ENCODE measurements around the gene TBC1D7. TPM values are rescaled to one million over a fixed set of nuclear protein-coding genes. Genes with fewer than 3 reads are reported as not detected.

The TBC1D7 gene
- total RNA-seq, 1 donor: 23.7 TPM

GRCh38 chr6:13372076-13372475, 43.7 kb upstream of the TBC1D7 start:
- TF ChIP-seq, protein P1, sequence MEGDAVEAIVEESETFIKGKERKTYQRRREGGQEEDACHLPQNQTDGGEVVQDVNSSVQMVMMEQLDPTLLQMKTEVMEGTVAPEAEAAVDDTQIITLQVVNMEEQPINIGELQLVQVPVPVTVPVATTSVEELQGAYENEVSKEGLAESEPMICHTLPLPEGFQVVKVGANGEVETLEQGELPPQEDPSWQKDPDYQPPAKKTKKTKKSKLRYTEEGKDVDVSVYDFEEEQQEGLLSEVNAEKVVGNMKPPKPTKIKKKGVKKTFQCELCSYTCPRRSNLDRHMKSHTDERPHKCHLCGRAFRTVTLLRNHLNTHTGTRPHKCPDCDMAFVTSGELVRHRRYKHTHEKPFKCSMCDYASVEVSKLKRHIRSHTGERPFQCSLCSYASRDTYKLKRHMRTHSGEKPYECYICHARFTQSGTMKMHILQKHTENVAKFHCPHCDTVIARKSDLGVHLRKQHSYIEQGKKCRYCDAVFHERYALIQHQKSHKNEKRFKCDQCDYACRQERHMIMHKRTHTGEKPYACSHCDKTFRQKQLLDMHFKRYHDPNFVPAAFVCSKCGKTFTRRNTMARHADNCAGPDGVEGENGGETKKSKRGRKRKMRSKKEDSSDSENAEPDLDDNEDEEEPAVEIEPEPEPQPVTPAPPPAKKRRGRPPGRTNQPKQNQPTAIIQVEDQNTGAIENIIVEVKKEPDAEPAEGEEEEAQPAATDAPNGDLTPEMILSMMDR (IDR thresholded peaks at IDR 0.05; ENCODE audit: insufficient read depth, low read depth, low read length): no peak
- no peak overlapping the region for H3K4me3 ChIP-seq (ENCODE audit: low read depth, low read length)
- no peak for DNase-seq (ENCODE audit: low read depth)

DNA sequence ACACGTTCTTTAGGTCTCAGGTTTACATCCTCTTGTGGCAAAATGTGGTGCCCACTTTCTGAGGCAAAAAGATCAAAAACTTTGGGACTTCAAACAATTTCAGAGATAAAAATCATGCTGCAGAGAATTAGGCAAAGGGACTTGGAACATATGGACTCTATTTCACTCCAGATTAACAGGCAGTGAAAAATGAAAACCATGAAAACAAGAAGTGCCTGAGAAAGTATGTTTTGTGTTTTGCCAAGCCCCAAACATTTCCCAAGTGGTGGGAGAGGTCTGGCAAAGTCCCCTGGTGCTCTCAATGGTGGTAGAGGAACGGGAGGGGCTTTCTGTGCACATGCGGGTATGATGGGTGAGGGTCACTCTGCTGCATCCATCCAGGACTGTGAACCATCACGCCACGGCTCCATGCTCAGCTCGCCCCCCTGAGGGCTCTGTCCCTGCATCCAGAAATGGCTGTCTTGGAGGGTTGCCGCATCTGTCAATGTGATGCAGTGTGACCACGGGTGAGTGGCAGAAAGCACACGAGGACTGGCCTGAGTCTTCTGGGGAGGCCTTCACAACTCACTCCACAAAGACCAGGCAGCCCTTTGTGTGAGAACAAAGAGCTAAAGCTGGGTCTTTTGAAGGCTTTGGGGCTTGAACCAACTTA, 43.2 kb upstream of the TBC1D7 start:
- no peak overlapping the region for H3K4me3 ChIP-seq (ENCODE audit: low read depth, low read length)
- DNase-seq (ENCODE audit: low read depth): no peak
- TF ChIP-seq, protein P1 (IDR thresholded peaks at IDR 0.05; ENCODE audit: insufficient read depth, low read depth, low read length): no peak

GRCh38 chr6:13370623-13371022, 42.3 kb upstream of the TBC1D7 start:
- TF ChIP-seq, protein P1 (IDR thresholded peaks at IDR 0.05; ENCODE audit: insufficient read depth, low read depth, low read length): no peak
- DNase-seq (ENCODE audit: low read depth): no peak
- no peak overlapping the region for H3K4me3 ChIP-seq (ENCODE audit: low read depth, low read length)

DNA sequence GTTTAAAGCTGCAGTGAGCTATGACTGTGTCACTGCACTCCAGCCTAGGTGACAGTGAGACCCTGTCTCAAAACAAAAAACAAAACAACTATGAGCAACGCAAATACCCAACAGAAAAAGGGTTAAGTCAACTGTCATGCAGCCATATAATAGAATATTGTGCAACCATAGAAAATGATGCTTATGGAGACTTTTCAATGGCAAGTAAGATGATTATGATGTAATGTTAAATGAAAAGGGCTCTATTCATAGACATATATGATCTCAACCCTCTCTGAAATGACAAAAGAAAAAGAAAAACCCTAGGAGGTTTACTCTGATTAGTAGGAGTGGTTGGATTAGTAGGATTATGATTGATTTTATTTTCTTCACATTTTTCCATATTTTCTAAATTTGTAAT, 41.3 kb upstream of the TBC1D7 start:
- no peak for DNase-seq (ENCODE audit: low read depth)
- TF ChIP-seq, protein P1 (IDR thresholded peaks at IDR 0.05; ENCODE audit: insufficient read depth, low read depth, low read length): no peak

GRCh38 chr6:13368731-13369115, 40.4 kb upstream of the TBC1D7 start:
- TF ChIP-seq, protein P1 (IDR thresholded peaks at IDR 0.05; ENCODE audit: insufficient read depth, low read depth, low read length): no peak
- DNase-seq (ENCODE audit: low read depth): peak; percentile 25
- H3K4me3 ChIP-seq (ENCODE audit: low read depth, low read length): no peak overlapping the region

More for the DNA sequence above, 41.3 kb upstream of the TBC1D7 start:
- H3K4me3 ChIP-seq (ENCODE audit: low read depth, low read length): no peak overlapping the region

DNA sequence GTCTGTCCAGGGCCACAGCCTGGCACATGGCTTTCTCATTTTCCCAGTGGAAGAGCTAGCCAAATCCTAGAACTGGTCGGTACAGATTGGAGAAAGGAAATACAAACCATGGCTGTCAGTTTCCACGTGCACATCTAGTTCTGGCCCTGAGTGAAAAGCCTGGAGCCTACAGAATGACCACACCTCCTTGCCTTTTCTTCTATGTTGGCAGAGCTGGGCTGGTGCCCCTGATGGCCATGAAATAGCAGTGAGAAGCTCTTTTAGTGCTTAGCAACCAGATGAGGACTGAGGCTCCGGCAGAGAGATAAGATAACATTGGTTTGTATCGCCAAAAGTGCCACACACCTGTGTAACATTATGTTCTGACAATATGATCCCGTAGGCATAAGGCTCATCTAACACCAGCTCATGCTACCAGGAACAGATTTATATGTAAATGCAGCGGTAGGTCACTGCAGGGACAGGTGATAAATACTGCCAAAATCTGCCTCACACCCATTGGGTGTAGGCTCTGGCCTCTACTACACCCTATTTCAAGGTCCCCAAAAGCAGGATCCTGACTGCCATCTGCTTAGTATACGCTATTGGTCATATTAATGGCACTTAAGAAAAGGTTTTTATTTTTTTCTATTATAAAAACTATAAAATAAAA, 39.9 kb upstream of the TBC1D7 start:
- DNase-seq (ENCODE audit: low read depth): no peak
- TF ChIP-seq, protein P1 (IDR thresholded peaks at IDR 0.05; ENCODE audit: insufficient read depth, low read depth, low read length): no peak
- H3K4me3 ChIP-seq (ENCODE audit: low read depth, low read length): no peak overlapping the region

Data from fibroblast of villous mesenchyme (primary cell).